LNCaP clone FGC (cell line): ENCODE data around the gene OSBPL6.

ENCODE experiments used
- DNase-seq: peaks from one replicate; pipeline ENCODE4 v3.0.0-alpha.2; 2011; ENCODE audit warnings: low read depth
- H3K4me3 ChIP-seq: 2 replicates; pipeline ENCODE4 v1.5.1; 2011; ENCODE audit warnings: mild to moderate bottlenecking, low read depth, low read length, control low read depth
- CTCF ChIP-seq: IDR thresholded peaks from 2 replicates; pipeline ENCODE4 v1.5.1; 2012; ENCODE audit warnings: mild to moderate bottlenecking; ENCODE audit not compliant: control insufficient read depth, insufficient read depth; ENCODE audit errors: extremely low read depth

The OSBPL6 gene

GRCh38 chr2:178426388-178426787, 232.1 kb downstream of the OSBPL6 start:
- DNase-seq = no peak
- no peak overlapping the region for H3K4me3 ChIP-seq
- no peak for TF ChIP-seq CTCF

- no peak for TF ChIP-seq CTCF
- DNase-seq = no peak
- H3K4me3 ChIP-seq = no peak overlapping the region
Observed at GRCh38 chr2:178427458-178427857, 233.1 kb downstream of the OSBPL6 start.

GRCh38 chr2:178428396-178428806, 234.1 kb downstream of the OSBPL6 start:
- no peak for TF ChIP-seq CTCF
- DNase-seq = no peak
- no peak overlapping the region for H3K4me3 ChIP-seq

GRCh38 chr2:178429336-178429735, 235.0 kb downstream of the OSBPL6 start:
- H3K4me3 ChIP-seq = no peak overlapping the region
- DNase-seq = no peak
- TF ChIP-seq CTCF = no peak

GRCh38 chr2:178436662-178437061, 242.3 kb downstream of the OSBPL6 start:
- DNase-seq = no peak
- TF ChIP-seq CTCF = no peak

GRCh38 chr2:178441426-178441825, 247.1 kb downstream of the OSBPL6 start:
- no peak for TF ChIP-seq CTCF
- no peak for DNase-seq
- H3K4me3 ChIP-seq = no peak overlapping the region

More at GRCh38 chr2:178436662-178437061, 242.3 kb downstream of the OSBPL6 start:
- no peak overlapping the region for H3K4me3 ChIP-seq

GRCh38 chr2:178448968-178449661, 254.8 kb downstream of the OSBPL6 start:
- TF ChIP-seq CTCF = no peak
- no peak for DNase-seq
- peak overlapping the region; percentile 59 for H3K4me3 ChIP-seq
